Transverse colon (tissue), 3 donors: ENCODE data around the gene TMEM134.

Experiments used
- CTCF ChIP-seq, 5 experiments: fragments of 200-600 bp in 3 of 5; fragments of 450-650 bp in 2 of 5; sonication (generic) in 3 of 5; IDR thresholded peaks; 1 replicate in 2 of 5; 2 replicates in 3 of 5; pipeline ENCODE4 v1.5.1; 2016 to 2017; ENCODE audit warnings: antibody characterized with exemption in 5 of 5, inconsistent platforms in 3 of 5, mild to moderate bottlenecking in 2 of 5, moderate library complexity in 1 of 5
- EP300 ChIP-seq: sonication (generic); formaldehyde crosslinking; IDR thresholded peaks from one replicate; pipeline ENCODE4 v1.6.1; 2017; ENCODE audit warnings: antibody characterized with exemption, low read depth

GRCh38 chr11:67504950-67505581 lies 36.0 kb upstream of the TMEM134 start, which contains the start of gene PITPNM1:
- TF ChIP-seq CTCF (IDR thresholded peaks at IDR 0.05) (no peak), EP300 (no peak)
